Spleen (tissue), 11 donors: ENCODE data around the gene VWA3B. TPM values are rescaled to one million over a fixed set of nuclear protein-coding genes. Genes with fewer than 3 reads are reported as not detected.

Experiments
- DNase-seq: peaks from one replicate; pipeline ENCODE4 v3.0.0-alpha.2; 2020
- H3K27ac ChIP-seq, 8 donors: fragments of 200-600 bp; sonication (generic) in 7 of 8; 1 replicate in 4 of 8; 2 replicates in 4 of 8; pipeline versions ENCODE4 v1.5.0 to v1.8.0; 2016 to 2021; ENCODE audit warnings: inconsistent platforms in 4 of 8, mild to moderate bottlenecking in 4 of 8, moderate library complexity in 1 of 8
- H3K27me3 ChIP-seq, 7 donors: fragments of 200-600 bp; sonication (generic) in 6 of 7; replicated peaks in 1 of 7; 1 replicate in 4 of 7; 2 replicates in 3 of 7; pipeline versions ENCODE4 v1.5.0 to v1.8.0; 2016 to 2021; ENCODE audit warnings: inconsistent platforms in 3 of 7, mild to moderate bottlenecking in 1 of 7
- H3K36me3 ChIP-seq, 6 donors: fragments of 200-600 bp; sonication (generic) in 5 of 6; 1 replicate in 4 of 6; 2 replicates in 2 of 6; pipeline versions ENCODE4 v1.5.0 to v1.8.0; 2016 to 2021; ENCODE audit warnings: inconsistent platforms in 2 of 6
- H3K4me1 ChIP-seq, 6 donors: fragments of 200-600 bp; sonication (generic) in 5 of 6; 1 replicate in 3 of 6; 2 replicates in 3 of 6; pipeline versions ENCODE4 v1.5.0 to v1.8.0; 2016 to 2021; ENCODE audit warnings: inconsistent platforms in 3 of 6
- H3K4me3 ChIP-seq, 8 donors: fragments of 200-600 bp; sonication (generic) in 7 of 8; 1 replicate in 4 of 8; 2 replicates in 4 of 8; pipeline versions ENCODE4 v1.5.0 to v1.8.0; 2016 to 2021; ENCODE audit warnings: inconsistent platforms in 4 of 8, mild to moderate bottlenecking in 4 of 8, moderate library complexity in 2 of 8
- H3K9me3 ChIP-seq, 8 donors: fragments of 200-600 bp; sonication (generic) in 7 of 8; 1 replicate in 4 of 8; 2 replicates in 4 of 8; pipeline versions ENCODE4 v1.5.0 to v1.8.0; 2016 to 2021; ENCODE audit warnings: inconsistent platforms in 4 of 8
- POLR2A ChIP-seq, 3 donors: fragments of 450-650 bp; IDR thresholded peaks; one replicate each; pipeline ENCODE4 v1.5.1; 2017; ENCODE audit warnings: antibody characterized with exemption in 3 of 3, mild to moderate bottlenecking in 1 of 3
- POLR2AphosphoS5 ChIP-seq, 3 donors: sonication (generic); formaldehyde crosslinking; IDR thresholded peaks; one replicate each; pipeline ENCODE4 v1.5.1; 2017; ENCODE audit warnings: antibody characterized with exemption in 3 of 3
- WGBS, 5 donors: extraction: QIAGEN DNeasy Blood & Tissue Kit in 3 of 5; methylation state at CpG; one replicate each; pipeline versions ENCODE4 v1.1.5 to v1.1.7; 2013 to 2018; 5-methylcytosine and 5-hydroxymethylcytosine counted together
- intact Hi-C: fragments of 100-400 bp; cut with DNase I; formaldehyde crosslinking; loops from one replicate; pipeline ENCODE4 v1.15.0; 2023; ENCODE audit warnings: low total_unique reads
- polyA plus RNA-seq, 3 donors: library from polyadenylated mRNA; stranded (reverse); fragments of 200-250 nt; gene quantifications; one replicate each; pipeline ENCODE4 v1.2.1, GENCODE V29; 2013
- total RNA-seq, 7 donors: library from RNA; depleted of rRNA in 3 of 7; stranded (reverse); fragments of >200 nt in 3 of 7; fragmentation: NEBNext Ultra II Directional in 4 of 7; extraction: Animal tissue kit (Norgen Biotek cat#: 25700) in 4 of 7; gene quantifications; one replicate each; pipeline versions ENCODE4 v1.1.0 to v1.2.1, GENCODE V29; 2016 to 2021
- TF ChIP-seq, protein P1 (sequence below), 11 experiments: fragments of 200-600 bp in 7 of 11; fragments of 450-650 bp in 4 of 11; sonication (generic) in 4 of 11; IDR thresholded peaks in 8 of 11; conservative IDR thresholded peaks in 3 of 11; 1 replicate in 7 of 11; 2 replicates in 4 of 11; pipeline versions ENCODE4 v1.4.0 to v1.8.0; 2016 to 2021; ENCODE audit warnings: antibody characterized with exemption in 11 of 11, inconsistent platforms in 4 of 11, mild to moderate bottlenecking in 1 of 11
- donor health status: healthy with polysubstance abuse.
- donor health status: DM: no; HTN: no; CAD: no; lungs with moderate emphysema.
- donor health status: DM: no; HTN: no; CAD: no.
- donor health status: Bipolar disorder and iron deficiency.
- donor health status: healthy.
- donor health status: DM: no; HTN: no; CAD: no.
- donor health status: DM: yes; HTN: yes; CAD: no.

The VWA3B gene
- total and polyA plus RNA-seq, 10 donors = 0.02 to 0.13 TPM; not detected in 8

DNA sequence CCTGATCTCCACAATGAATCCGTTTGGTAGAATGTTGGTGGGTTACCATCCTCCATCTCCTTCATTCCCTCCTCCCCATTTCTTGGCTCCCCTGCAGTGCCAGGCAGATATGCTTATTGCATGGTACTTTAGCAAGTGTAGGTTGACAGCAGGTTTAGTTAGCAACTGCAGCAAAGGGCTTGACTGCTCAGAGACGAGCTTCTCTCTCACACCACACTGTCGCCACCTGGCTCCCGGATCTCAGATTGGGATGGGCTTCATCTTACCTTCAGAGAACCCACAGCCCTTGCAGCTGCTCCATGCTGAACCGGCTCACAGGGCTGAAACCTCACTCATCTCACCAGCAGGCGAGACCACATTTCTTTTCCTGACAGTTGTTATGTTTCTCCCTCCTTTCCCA, 88.8 kb downstream of the VWA3B start:
- H3K36me3 ChIP-seq = no peaks in the 10 kb centered on the region
- no peak overlapping the region for H3K4me3 ChIP-seq
- intact Hi-C loops = no loop called here
- H3K27ac ChIP-seq = no peak overlapping the region
- no peaks in the 10 kb centered on the region for H3K9me3 ChIP-seq
- H3K27me3 ChIP-seq = peaks cover 0 to 37% (median 0%) of the 10 kb centered on the region in 7 donors
- no peak for DNase-seq
- WGBS, 5 donors = 47 to 60% (median 56%) methylated on average over 6 of the region's 6 CpGs
- TF ChIP-seq, protein P1, sequence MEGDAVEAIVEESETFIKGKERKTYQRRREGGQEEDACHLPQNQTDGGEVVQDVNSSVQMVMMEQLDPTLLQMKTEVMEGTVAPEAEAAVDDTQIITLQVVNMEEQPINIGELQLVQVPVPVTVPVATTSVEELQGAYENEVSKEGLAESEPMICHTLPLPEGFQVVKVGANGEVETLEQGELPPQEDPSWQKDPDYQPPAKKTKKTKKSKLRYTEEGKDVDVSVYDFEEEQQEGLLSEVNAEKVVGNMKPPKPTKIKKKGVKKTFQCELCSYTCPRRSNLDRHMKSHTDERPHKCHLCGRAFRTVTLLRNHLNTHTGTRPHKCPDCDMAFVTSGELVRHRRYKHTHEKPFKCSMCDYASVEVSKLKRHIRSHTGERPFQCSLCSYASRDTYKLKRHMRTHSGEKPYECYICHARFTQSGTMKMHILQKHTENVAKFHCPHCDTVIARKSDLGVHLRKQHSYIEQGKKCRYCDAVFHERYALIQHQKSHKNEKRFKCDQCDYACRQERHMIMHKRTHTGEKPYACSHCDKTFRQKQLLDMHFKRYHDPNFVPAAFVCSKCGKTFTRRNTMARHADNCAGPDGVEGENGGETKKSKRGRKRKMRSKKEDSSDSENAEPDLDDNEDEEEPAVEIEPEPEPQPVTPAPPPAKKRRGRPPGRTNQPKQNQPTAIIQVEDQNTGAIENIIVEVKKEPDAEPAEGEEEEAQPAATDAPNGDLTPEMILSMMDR (IDR thresholded peaks at IDR 0.05 in 8 of 11, conservative IDR thresholded peaks at IDR 0.05 in 3 of 11) = peak in 1 of 11 experiments; percentile 12
- no peak for TF ChIP-seq POLR2AphosphoS5 (IDR thresholded peaks at IDR 0.05)
- no peak for TF ChIP-seq POLR2A (IDR thresholded peaks at IDR 0.05)
- no peaks in the 10 kb centered on the region for H3K4me1 ChIP-seq

DNA sequence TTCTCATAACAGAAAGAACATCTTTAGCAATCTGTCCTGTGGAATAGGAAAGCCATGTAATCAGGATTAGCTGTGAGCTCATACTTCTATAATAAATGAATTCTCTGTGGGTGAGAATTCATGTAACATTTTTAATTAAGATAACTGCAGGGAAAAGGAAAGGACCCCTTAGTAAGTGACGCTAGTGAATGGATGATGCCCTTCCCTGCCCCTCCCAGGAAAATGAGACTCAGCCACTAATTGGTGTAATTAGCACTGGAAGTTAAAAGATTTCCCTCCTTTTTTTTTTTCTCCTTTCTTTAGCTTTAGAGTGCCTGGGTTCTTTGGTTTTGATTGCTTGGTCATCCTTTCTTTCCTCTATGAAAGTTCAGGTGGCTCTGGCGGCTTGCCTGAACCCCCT, 90.3 kb downstream of the VWA3B start:
- intact Hi-C loops = no loop called here
- H3K27ac ChIP-seq = no peak overlapping the region
- WGBS, 5 donors = 38 to 64% (median 52%) methylated on average over 2 of the region's 2 CpGs
- no peak overlapping the region for H3K4me3 ChIP-seq
- peaks cover 0 to 37% (median 0%) of the 10 kb centered on the region in 7 donors for H3K27me3 ChIP-seq
- H3K4me1 ChIP-seq = no peaks in the 10 kb centered on the region
- no peaks in the 10 kb centered on the region for H3K36me3 ChIP-seq
- TF ChIP-seq, protein P1 (IDR thresholded peaks at IDR 0.05 in 8 of 11, conservative IDR thresholded peaks at IDR 0.05 in 3 of 11) = no peak
- TF ChIP-seq POLR2AphosphoS5 (IDR thresholded peaks at IDR 0.05) = no peak
- TF ChIP-seq POLR2A (IDR thresholded peaks at IDR 0.05) = no peak
- DNase-seq = no peak
- H3K9me3 ChIP-seq = no peaks in the 10 kb centered on the region

DNA sequence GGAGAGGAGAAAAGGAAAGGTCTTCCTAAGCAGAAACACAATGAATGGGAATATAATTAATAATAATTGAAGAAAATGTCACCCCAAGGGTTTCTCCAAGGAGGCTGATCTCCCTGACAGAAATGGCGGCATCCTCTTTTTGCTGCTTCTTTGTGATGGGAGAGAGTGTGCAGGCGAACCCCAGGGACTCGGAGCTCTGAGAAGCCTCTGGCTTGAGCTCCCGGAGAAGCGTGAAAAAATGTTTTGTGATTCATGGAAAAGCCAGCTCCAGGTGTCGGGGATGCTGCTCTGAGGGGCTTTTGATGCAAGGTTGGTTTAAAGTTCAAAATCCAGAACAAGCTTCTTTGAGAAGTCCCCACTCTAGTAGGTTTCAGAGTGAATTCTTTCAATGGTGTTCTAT, 91.0 kb downstream of the VWA3B start:
- DNase-seq = no peak
- TF ChIP-seq POLR2A (IDR thresholded peaks at IDR 0.05) (no peak), POLR2AphosphoS5 (IDR thresholded peaks at IDR 0.05) (no peak)
- TF ChIP-seq, protein P1 (IDR thresholded peaks at IDR 0.05 in 8 of 11, conservative IDR thresholded peaks at IDR 0.05 in 3 of 11) = no peak
- intact Hi-C loops = no loop called here
- Histone ChIP-seq H3K4me1 (no peaks in the 10 kb centered on the region), H3K36me3 (no peaks in the 10 kb centered on the region), H3K27me3 (peaks cover 0 to 37% (median 0%) of the 10 kb centered on the region in 7 donors), H3K4me3 (no peak overlapping the region), H3K9me3 (no peaks in the 10 kb centered on the region), H3K27ac (no peak overlapping the region)
- WGBS, 5 donors = 66 to 74% (median 69%) methylated on average over 6 of the region's 6 CpGs

DNA sequence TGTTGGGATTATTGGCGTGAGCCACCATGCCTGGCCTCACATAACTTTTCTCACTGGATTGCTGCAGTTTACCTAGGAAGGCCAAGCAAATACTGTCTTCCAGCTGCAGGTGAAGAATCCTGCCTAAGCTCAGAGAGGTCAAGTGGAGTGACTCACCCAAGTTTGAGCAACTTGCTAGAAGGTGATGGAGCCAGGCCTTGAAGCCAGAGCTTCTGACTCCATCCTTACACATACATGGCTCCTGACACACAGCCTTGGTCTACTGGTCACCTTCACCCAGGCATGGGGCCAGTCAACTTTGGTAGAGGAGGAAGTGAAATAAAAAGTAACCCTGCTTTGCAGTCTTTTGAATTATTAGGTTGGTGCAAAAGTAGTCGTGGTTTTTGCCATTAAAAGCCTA, 93.5 kb downstream of the VWA3B start:
- DNase-seq = no peak
- Histone ChIP-seq H3K9me3 (no peaks in the 10 kb centered on the region), H3K36me3 (no peaks in the 10 kb centered on the region), H3K4me1 (no peaks in the 10 kb centered on the region), H3K27me3 (peaks cover 0 to 41% (median 0%) of the 10 kb centered on the region in 7 donors), H3K27ac (no peak overlapping the region), H3K4me3 (no peak overlapping the region)
- intact Hi-C loops = no loop called here
- TF ChIP-seq POLR2A (IDR thresholded peaks at IDR 0.05) (no peak), POLR2AphosphoS5 (IDR thresholded peaks at IDR 0.05) (no peak)
- TF ChIP-seq, protein P1 (IDR thresholded peaks at IDR 0.05 in 8 of 11, conservative IDR thresholded peaks at IDR 0.05 in 3 of 11) = no peak
- 73 to 92% (median 84%) methylated on average over 2 of the region's 2 CpGs for WGBS, 5 donors
